GM12891 (cell line): Measurements from ENCODE around the gene SPATA13.

Source experiments
- POLR2A ChIP-seq: IDR thresholded peaks from 2 replicates; pipeline ENCODE4 v1.6.1; 2011; ENCODE audit warnings: low read depth, low read length, control low read depth
- POU2F2 ChIP-seq: IDR thresholded peaks from 2 replicates; pipeline ENCODE4 v1.6.1; 2011; ENCODE audit warnings: low read depth, mild to moderate bottlenecking, control low read depth, low read length, moderate library complexity
- SPI1 ChIP-seq: IDR thresholded peaks from 2 replicates; pipeline ENCODE4 v1.6.1; 2011; ENCODE audit warnings: low read depth, low read length, control low read depth

DNA sequence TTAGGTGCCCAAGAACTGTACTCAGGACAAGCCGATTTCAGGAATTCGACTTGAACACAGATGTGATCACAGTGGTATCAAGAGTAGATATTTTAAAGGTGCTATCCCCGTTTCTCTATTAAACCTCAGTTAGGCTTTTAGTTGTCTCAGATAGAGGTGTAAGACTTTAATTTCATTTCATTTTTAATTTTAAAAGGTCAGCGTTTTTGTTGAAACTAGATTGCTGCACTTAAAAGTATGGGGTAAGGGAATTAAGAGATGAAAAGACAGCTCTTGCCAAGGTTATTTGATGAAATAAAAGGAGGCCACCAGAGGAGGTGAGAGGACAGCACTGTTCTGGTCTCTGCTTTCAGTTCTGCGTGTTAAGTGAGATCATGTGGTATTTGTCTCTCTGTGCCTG is 48.6 kb downstream of the SPATA13 start:
- no peak for TF ChIP-seq SPI1
- TF ChIP-seq POLR2A, result no peak
- no peak for TF ChIP-seq POU2F2
